ENCODE data around the gene RHOT2.

RHOT2 gene

DNA sequence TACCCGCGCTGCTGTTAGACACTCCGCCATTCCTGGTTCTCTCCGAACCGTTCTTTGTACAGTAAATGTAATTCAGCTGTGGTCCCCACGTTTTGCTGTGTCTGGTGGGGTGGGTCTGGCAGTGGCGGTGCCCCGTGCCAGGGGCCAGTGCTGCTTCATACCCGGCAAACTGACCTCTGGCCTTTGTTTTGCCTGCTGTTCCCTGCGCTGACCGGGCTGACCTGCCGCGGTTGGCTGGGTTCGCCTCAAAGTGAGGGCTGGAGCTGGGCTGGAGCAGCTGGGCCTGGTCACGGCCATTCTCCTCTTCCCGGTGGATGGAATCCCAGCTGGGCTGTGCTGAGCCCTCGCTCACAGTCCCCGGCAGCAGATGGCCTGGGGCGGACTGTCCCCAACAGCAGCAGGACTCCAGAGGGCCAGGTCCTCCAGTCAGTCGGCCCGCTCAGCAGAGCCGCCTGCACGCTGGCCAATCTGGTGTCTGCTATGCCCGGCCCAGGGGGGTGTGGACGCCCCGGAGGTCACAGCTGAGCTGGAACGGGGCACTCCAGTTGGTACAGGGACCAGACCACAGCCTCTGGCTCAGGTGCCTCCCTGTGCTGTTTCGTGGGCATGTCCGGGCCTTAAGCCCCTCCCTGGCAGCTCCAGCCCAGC, 38.6 kb upstream of the RHOT2 start:
- H3K4me1 Mint-ChIP-seq, result peaks cover 3% of the 10 kb centered on the region
- H3K36me3 Mint-ChIP-seq (ENCODE audit: low read depth), result no peaks in the 10 kb centered on the region

DNA sequence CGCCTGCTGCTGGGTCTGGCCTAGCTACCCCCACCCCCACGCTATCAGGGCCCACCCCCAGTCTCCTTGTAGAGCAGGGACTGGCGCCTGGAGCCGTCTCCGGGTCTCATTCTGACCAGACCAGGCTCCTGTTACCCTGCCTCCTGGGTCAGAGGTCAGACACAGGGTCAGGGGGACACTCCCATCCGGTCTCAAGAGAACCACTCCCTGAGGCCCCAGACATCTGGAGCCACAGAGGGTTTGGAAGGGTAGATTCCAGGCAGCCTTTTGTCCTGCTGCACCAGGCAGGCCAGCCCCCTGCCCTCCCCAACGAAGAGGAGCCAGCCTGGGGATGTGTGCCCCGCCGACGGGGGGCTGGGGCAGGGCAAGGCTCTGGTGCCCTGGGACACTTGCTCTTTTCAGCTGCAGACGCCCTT, 38.1 kb upstream of the RHOT2 start:
- Mint-ChIP-seq H3K9me3 (no peaks in the 10 kb centered on the region), H3K4me3 (no peak overlapping the region), H3K27me3 (no peaks in the 10 kb centered on the region), H3K4me1 (peaks cover 4% of the 10 kb centered on the region), H3K27ac (no peak overlapping the region), H3K36me3 (ENCODE audit: low read depth) (no peaks in the 10 kb centered on the region)
- ATAC-seq (no peak), DNase-seq (no peak)

More for the DNA sequence above, 38.6 kb upstream of the RHOT2 start:
- DNase-seq (no peak), ATAC-seq (no peak)
- no peaks in the 10 kb centered on the region for H3K9me3 Mint-ChIP-seq
- H3K4me3 Mint-ChIP-seq, result no peak overlapping the region
- no peak overlapping the region for H3K27ac Mint-ChIP-seq
- H3K27me3 Mint-ChIP-seq, result no peaks in the 10 kb centered on the region

DNA sequence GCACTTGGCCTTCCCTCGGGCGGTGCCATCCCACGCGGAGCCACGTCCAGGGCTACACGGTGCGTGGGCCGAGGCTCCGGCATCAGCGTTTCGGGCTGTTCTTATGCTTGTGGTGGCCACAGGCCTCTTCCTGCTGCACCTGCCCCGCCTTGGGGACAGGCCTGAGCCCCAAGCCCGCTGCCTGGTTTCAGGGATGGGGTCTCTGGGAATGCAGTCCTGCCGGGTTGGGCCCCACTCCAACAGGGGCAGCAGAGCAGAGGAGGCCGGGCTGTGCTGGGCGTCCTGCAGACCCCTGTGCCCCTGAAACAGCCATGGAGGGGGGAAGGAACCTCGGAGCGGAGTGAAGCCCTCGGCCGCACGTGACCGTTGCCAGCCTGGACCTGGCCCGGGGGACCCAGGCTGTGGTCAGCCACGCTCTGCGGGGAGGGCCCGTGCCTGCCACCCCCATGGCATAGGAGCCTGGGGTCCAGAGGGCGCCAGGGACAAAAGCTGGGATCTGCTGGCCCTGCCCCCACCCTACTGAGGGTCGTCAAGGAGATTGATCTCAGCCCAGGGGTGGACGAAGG, 37.6 kb upstream of the RHOT2 start:
- H3K27me3 Mint-ChIP-seq, result no peaks in the 10 kb centered on the region
- no peaks in the 10 kb centered on the region for H3K9me3 Mint-ChIP-seq
- H3K4me1 Mint-ChIP-seq, result peaks cover 4% of the 10 kb centered on the region
- H3K4me3 Mint-ChIP-seq, result no peak overlapping the region
- H3K36me3 Mint-ChIP-seq (ENCODE audit: low read depth), result no peaks in the 10 kb centered on the region
- DNase-seq, result no peak
- H3K27ac Mint-ChIP-seq, result no peak overlapping the region
- no peak for ATAC-seq

DNA sequence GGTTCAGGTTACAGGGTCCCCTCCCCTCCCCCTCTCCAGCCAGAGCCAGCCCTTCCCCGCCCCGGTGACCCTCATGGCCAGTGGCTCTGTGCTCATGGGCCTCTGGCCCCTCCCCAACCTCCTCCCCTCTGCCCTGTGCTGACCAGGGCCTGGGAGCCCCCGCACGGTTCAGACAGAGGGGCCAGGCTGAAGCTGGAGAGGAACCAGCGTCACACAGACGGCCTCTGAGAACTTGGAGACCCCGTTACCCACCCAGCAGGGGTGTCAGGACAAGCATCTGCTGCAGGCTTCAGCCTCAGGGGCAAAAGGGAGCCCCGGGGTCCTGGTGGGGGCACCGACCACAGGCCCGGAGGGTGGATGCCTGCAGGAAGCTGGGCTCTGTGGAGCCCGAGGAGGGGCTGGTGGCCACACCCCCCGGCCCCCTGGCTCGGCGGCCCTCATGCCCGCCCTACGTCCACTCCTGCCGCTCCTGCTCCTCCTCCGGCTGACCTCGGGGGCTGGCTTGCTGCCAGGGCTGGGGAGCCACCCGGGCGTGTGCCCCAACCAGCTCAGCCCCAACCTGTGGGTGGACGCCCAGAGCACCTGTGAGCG, 37.0 kb upstream of the RHOT2 start, which contains the start of gene WFIKKN1:
Gene WFIKKN1, plus strand, starts transcription at position 171 of the 591 bp plus-strand sequence. Its CDS starts 269 bp downstream, at position 440.
- DNase-seq, result no peak
- H3K36me3 Mint-ChIP-seq (ENCODE audit: low read depth), result no peaks in the 10 kb centered on the region
- ATAC-seq, result no peak
- H3K27ac Mint-ChIP-seq, result no peak within 1 kb of the TSS
- H3K9me3 Mint-ChIP-seq, result no peaks in the 10 kb centered on the region
- H3K4me3 Mint-ChIP-seq, result no peak within 1 kb of the TSS
- H3K4me1 Mint-ChIP-seq, result peaks cover 4% of the 10 kb centered on the region
- H3K27me3 Mint-ChIP-seq, result no peaks in the 10 kb centered on the region

DNA sequence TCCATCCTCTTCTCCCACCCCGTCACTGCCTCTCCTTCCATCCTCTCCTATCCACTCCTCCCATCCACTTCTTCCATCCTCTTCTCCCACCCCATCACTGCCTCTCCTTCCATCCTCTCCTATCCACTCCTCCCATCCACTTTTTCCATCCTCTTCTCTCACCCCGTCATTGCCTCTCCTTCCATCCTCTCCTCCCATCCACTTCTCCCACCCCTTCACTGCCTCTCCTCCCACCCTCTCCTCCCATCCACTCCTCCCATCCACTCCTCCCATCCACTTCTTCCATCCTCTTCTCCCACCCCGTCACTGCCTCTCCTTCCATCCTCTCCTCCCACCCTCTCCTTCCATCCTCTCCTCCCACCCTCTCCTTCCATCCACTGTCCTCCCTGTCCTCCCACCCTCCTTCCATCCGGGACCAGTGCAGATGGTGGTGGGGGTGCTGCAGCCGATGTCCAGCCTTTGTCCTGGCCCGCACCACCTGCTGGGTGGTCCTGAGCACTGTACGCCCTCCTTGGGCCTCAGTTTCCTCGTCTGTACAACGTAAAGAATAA, 36.0 kb upstream of the RHOT2 start:
- Mint-ChIP-seq H3K4me1 (peaks cover 10% of the 10 kb centered on the region), H3K36me3 (ENCODE audit: low read depth) (peaks cover 4% of the 10 kb centered on the region), H3K9me3 (no peaks in the 10 kb centered on the region), H3K4me3 (no peak overlapping the region), H3K27ac (no peak overlapping the region), H3K27me3 (peaks cover 3% of the 10 kb centered on the region)
- DNase-seq, result no peak
- no peak for ATAC-seq

DNA sequence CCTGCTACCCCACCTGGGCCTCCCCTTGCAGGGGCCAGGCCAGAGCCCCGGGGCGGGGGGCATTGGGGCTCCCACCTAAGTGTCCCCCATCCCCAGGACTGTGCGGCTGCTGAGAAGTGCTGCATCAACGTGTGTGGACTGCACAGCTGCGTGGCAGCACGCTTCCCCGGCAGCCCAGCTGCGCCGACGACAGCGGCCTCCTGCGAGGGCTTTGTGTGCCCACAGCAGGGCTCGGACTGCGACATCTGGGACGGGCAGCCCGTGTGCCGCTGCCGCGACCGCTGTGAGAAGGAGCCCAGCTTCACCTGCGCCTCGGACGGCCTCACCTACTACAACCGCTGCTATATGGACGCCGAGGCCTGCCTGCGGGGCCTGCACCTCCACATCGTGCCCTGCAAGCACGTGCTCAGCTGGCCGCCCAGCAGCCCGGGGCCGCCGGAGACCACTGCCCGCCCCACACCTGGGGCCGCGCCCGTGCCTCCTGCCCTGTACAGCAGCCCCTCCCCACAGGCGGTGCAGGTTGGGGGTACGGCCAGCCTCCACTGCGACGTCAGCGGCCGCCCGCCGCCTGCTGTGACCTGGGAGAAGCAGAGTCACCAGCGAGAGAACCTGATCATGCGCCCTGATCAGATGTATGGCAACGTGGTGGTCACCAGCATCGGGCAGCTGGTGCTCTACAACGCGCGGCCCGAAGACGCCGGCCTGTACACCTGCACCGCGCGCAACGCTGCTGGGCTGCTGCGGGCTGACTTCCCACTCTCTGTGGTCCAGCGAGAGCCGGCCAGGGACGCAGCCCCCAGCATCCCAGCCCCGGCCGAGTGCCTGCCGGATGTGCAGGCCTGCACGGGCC, 35.2 kb upstream of the RHOT2 start:
- Mint-ChIP-seq H3K4me1 (peaks cover 11% of the 10 kb centered on the region), H3K36me3 (ENCODE audit: low read depth) (peaks cover 4% of the 10 kb centered on the region), H3K27me3 (peaks cover 3% of the 10 kb centered on the region), H3K9me3 (no peaks in the 10 kb centered on the region), H3K27ac (no peak overlapping the region), H3K4me3 (no peak overlapping the region)
- ATAC-seq, result no peak
- DNase-seq, result no peak

DNA sequence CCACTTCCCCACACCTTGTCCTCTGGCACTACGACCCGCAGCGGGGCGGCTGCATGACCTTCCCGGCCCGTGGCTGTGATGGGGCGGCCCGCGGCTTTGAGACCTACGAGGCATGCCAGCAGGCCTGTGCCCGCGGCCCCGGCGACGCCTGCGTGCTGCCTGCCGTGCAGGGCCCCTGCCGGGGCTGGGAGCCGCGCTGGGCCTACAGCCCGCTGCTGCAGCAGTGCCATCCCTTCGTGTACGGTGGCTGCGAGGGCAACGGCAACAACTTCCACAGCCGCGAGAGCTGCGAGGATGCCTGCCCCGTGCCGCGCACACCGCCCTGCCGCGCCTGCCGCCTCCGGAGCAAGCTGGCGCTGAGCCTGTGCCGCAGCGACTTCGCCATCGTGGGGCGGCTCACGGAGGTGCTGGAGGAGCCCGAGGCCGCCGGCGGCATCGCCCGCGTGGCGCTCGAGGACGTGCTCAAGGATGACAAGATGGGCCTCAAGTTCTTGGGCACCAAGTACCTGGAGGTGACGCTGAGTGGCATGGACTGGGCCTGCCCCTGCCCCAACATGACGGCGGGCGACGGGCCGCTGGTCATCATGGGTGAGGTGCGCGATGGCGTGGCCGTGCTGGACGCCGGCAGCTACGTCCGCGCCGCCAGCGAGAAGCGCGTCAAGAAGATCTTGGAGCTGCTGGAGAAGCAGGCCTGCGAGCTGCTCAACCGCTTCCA, 34.4 kb upstream of the RHOT2 start:
- Mint-ChIP-seq H3K36me3 (ENCODE audit: low read depth) (peaks cover 4% of the 10 kb centered on the region), H3K4me3 (no peak overlapping the region), H3K27ac (no peak overlapping the region), H3K9me3 (no peaks in the 10 kb centered on the region), H3K27me3 (peaks cover 3% of the 10 kb centered on the region), H3K4me1 (peaks cover 12% of the 10 kb centered on the region)
- ATAC-seq (no peak), DNase-seq (no peak)

DNA sequence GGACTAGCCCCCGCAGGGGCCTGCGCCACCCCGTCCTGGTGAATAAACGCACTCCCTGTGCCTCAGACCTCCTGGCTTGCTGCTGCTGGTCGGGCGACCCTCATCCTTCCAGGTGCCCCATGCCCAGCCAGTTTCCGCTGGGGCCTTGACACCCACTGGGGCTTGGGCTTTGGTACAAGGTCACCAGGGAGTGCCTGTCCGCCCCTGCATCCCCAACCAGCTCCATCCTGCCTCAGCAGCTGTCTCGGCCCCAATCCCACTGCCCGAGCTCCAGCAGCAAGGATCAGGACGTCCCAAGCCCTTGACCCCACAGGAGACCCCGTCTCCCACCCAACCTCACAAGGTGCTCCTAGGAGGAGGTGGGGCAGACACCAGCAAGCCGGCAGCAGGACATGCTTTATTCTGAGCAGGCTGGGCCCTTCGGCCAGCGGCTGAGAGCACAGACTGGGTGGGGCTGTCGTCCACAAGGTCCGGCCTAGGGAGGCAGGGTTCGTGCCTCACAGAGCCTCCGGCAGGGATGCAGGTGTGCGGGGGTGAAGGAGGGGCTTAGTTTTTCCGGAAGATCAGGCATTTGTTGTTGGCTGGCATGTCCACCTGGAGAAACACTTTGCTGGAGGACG, 33.8 kb upstream of the RHOT2 start:
- Mint-ChIP-seq H3K27ac (no peak overlapping the region), H3K27me3 (peaks cover 3% of the 10 kb centered on the region), H3K36me3 (ENCODE audit: low read depth) (peaks cover 4% of the 10 kb centered on the region), H3K9me3 (no peaks in the 10 kb centered on the region), H3K4me3 (peak overlapping the region; percentile 51), H3K4me1 (peaks cover 12% of the 10 kb centered on the region)
- ATAC-seq (no peak), DNase-seq (no peak)

DNA sequence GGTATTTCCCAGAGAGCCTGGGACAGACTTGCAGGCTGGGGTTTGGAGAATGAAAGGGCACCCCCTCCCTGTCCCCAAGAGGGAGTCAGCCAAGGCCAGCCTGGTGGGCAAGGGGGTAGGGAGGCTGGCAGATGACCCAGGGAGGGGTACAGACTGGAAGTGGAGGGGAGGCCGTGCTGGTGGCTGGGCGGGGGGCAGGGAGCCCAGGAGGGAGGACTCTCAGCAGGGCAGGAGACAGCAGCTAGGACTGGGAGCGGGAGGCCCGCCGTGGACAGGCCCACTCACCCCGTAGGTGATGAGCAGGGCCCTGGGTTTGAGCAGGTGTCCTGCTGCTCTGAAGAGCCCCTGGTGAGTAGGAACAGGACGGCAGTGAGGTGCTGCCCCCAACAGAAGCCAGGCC, 32.9 kb upstream of the RHOT2 start:
- no peak for DNase-seq
- H3K9me3 Mint-ChIP-seq, result no peaks in the 10 kb centered on the region
- H3K27ac Mint-ChIP-seq, result peak overlapping the region; percentile 31
- peak overlapping the region; percentile 74 for H3K4me3 Mint-ChIP-seq
- peaks cover 3% of the 10 kb centered on the region for H3K27me3 Mint-ChIP-seq
- peaks cover 4% of the 10 kb centered on the region for H3K36me3 Mint-ChIP-seq (ENCODE audit: low read depth)
- no peak for ATAC-seq
- peaks cover 12% of the 10 kb centered on the region for H3K4me1 Mint-ChIP-seq

DNA sequence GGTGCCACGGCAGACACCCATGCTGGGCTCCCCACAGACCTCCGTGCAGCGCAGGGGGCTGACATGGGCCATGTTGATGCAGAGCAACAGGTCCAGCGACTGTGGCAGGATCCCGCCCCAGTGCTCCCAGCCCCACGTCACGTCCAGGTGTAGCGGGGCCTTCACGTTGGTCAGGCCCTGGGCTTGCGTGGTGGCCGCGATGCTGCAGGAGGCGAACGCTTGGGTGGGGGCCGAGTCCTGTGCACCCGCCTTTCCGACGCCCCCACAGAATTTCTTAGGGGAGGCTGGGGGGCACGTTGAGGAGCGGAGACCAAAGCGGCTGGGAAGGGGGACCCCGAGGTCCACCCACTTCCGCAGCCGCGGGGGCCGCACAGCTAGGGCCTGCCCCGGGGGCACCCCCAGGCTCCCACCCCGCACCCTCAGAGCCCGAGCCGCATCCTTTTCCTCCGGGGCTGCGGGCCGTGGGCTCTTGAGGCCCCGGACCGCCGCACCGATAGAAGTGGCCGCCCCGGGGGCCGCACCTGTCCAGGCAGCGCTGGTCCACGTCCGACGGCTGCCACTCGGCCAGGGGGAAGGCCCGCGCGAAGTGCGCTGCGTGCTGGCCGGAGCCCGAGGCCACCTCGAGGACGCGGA, 32.2 kb upstream of the RHOT2 start:
- ATAC-seq (no peak), DNase-seq (no peak)

DNA sequence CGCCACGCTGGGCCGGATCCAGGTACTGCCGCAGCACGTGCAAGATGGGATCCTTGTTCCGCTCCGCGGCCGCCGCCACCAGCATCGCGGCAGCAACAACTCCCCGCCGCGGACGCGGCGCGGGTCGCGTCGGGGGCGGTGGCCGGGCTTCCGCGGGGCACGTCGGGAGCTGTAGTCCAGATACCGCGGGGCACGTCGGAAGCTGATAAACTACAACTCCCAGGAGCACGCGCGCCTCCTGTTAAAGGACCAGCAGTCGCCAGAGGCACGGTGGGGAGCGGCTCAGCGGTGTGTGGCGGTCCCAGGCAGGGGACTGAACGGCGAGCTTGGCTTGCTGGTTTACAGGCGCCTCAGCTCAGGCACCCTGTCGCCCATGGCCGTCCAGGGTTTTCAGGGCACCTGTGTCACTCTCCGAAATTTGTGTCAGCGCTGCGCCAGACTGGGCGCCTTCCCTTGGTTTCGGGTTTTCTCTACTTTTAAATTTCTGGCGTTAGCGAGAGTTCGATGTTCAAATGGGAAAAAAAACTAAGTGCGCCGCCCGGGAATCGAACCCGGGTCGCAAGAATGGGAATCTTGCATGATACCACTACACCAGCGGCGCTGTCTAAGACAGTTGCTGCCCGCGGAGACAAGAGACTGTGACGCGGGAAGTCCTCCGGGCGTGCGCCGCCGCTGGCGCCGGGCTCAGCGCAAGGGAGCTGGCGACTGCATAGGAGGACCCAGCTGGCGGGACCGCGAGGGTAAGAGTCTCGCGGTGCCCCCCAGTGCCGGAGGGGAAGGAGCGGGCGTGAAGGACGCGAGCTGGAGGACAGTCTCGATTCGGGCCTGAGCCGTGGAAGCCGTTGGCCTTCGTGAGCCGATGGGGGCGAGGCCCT, 31.5 kb upstream of the RHOT2 start, which contains the start of gene METTL26:
Gene METTL26, minus strand, starts transcription at position 100 of the 875 bp plus-strand sequence. Its CDS starts 15 bp downstream, at position 85.
- peak; percentile 92 for DNase-seq
- Mint-ChIP-seq H3K9me3 (no peaks in the 10 kb centered on the region), H3K4me1 (peaks cover 12% of the 10 kb centered on the region), H3K36me3 (ENCODE audit: low read depth) (peaks cover 4% of the 10 kb centered on the region), H3K27me3 (peaks cover 3% of the 10 kb centered on the region), H3K4me3 (peak within 1 kb of the TSS; percentile 87), H3K27ac (peak within 1 kb of the TSS; percentile 98)
- ATAC-seq, result peak; percentile 88

More for the DNA sequence above, 32.2 kb upstream of the RHOT2 start:
- H3K36me3 Mint-ChIP-seq (ENCODE audit: low read depth), result peaks cover 4% of the 10 kb centered on the region
- peaks cover 3% of the 10 kb centered on the region for H3K27me3 Mint-ChIP-seq
- peak overlapping the region; percentile 87 for H3K4me3 Mint-ChIP-seq
- peak overlapping the region; percentile 31 for H3K27ac Mint-ChIP-seq
- H3K9me3 Mint-ChIP-seq, result no peaks in the 10 kb centered on the region
- H3K4me1 Mint-ChIP-seq, result peaks cover 12% of the 10 kb centered on the region

Measured in activated naive CD8-positive, alpha-beta T cell treated with anti-CD3 and anti-CD28 coated beads, Interleukin-2, amount 50 U/mL, for 24 hours (primary cell).